CD4-positive, alpha-beta memory T cell (primary cell): ENCODE measurements around the gene LEMD3. TPM values are rescaled to one million over a fixed set of nuclear protein-coding genes. Genes with fewer than 3 reads are reported as not detected.

Experiments
- CTCF ChIA-PET: fragments of 350-600 bp; sonication (Branson Sonifier 250); formaldehyde crosslinking; loops from one replicate; lab custom pipeline; 2021; ENCODE audit warnings: inconsistent platforms; ENCODE audit not compliant: partially characterized antibody; lab: Charles Lee
- POLR2A ChIA-PET: fragments of 350-600 bp; sonication (Branson Sonifier 250); formaldehyde crosslinking; loops from one replicate; lab custom pipeline; 2021; ENCODE audit not compliant: partially characterized antibody; lab: Charles Lee
- DNase-seq, 5 donors: peaks; one replicate each; pipeline versions ENCODE4 v3.0.0 to v3.0.0-alpha.2; 2020 to 2022; ENCODE audit warnings: mixed read lengths in 1 of 5
- H3K27ac ChIP-seq: one replicate; pipeline ENCODE4 v1.7.0; 2013; ENCODE audit warnings: low read depth, low read length
- H3K27me3 ChIP-seq: 2 replicates; pipeline ENCODE4 v1.7.0; 2013; ENCODE audit warnings: mild to moderate bottlenecking, low read length, moderate library complexity; ENCODE audit not compliant: insufficient read depth
- H3K36me3 ChIP-seq: 2 replicates; pipeline ENCODE4 v1.7.0; 2013; ENCODE audit warnings: mild to moderate bottlenecking, low read length, moderate library complexity; ENCODE audit not compliant: insufficient read depth
- H3K4me1 ChIP-seq: 2 replicates; pipeline ENCODE4 v1.7.0; 2013; ENCODE audit warnings: mild to moderate bottlenecking, low read length, moderate library complexity; ENCODE audit not compliant: insufficient read depth
- H3K4me3 ChIP-seq, 2 donors: one replicate each; pipeline ENCODE4 v1.7.0; 2013; ENCODE audit warnings: low read length in 2 of 2, mild to moderate bottlenecking in 1 of 2
- H3K9me3 ChIP-seq, 2 donors: one replicate each; pipeline ENCODE4 v1.7.0; 2013; ENCODE audit warnings: low read length in 2 of 2, control low read depth in 1 of 2; ENCODE audit not compliant: control insufficient read depth in 1 of 2
- H3K27ac Mint-ChIP-seq, 7 donors: one replicate each; pipeline ENCODE4 v1.8.0; 2020 to 2021; ENCODE audit warnings: mixed read lengths in 7 of 7, mild to moderate bottlenecking in 6 of 7, inconsistent platforms in 3 of 7, moderate library complexity in 3 of 7
- H3K27me3 Mint-ChIP-seq, 2 donors: one replicate each; pipeline ENCODE4 v1.8.0; 2020 to 2021; ENCODE audit warnings: mixed read lengths in 2 of 2
- H3K36me3 Mint-ChIP-seq, 2 donors: one replicate each; pipeline ENCODE4 v1.8.0; 2020 to 2021; ENCODE audit warnings: mixed read lengths in 2 of 2, inconsistent platforms in 1 of 2, mild to moderate bottlenecking in 1 of 2
- H3K4me1 Mint-ChIP-seq, 4 donors: one replicate each; pipeline ENCODE4 v1.8.0; 2020 to 2021; ENCODE audit warnings: mixed read lengths in 4 of 4, mild to moderate bottlenecking in 1 of 4
- H3K4me3 Mint-ChIP-seq, 8 donors: one replicate each; pipeline ENCODE4 v1.8.0; 2020 to 2021; ENCODE audit warnings: mixed read lengths in 8 of 8, mild to moderate bottlenecking in 7 of 8, moderate library complexity in 6 of 8, inconsistent platforms in 3 of 8
- H3K9me3 Mint-ChIP-seq, 8 donors: one replicate each; pipeline ENCODE4 v1.8.0; 2020 to 2021; ENCODE audit warnings: mixed read lengths in 8 of 8, mild to moderate bottlenecking in 5 of 8, inconsistent platforms in 3 of 8, moderate library complexity in 1 of 8
- intact Hi-C: fragments of 100-400 bp; cut with micrococcal nuclease; formaldehyde crosslinking; loops from one replicate; pipeline ENCODE4 v1.15.1; 2023
- polyA plus RNA-seq, 2 donors: library from polyadenylated mRNA; unstranded; fragments of 300-500 nt; fragmentation: Illumina TruSeq; gene quantifications; one replicate each; pipeline ENCODE4 v1.2.3, GENCODE V29; 2021
- total RNA-seq, 2 experiments: library from RNA; stranded (reverse); gene quantifications; one replicate each; pipeline ENCODE4 v1.2.3, GENCODE V29; 2021

The LEMD3 gene
- total and polyA plus RNA-seq, 4 experiments from 2014 or later: 25.0 to 52.6 (median 37.8) TPM

DNA sequence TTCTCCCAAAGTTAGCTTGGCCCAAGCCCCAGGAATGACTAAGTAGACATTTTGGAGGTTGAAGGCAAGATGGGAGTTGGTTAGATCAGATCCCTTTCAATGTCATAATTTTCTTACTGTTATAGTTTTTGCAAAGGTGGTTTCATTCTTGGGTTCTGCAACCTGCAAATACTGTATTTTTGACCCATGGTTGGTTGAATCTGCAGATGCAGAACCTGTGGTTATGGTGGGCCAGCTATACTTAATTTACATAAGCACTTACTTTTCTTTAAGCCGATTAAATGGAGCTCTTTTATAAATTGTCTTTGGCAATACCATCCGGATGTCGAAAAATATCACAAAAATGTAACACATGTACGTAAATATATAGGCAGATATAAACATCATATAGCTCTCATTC lies 25.6 kb downstream of the LEMD3 start:
- Histone ChIP-seq H3K4me1 (peaks cover 28% of the 10 kb centered on the region), H3K9me3 (no peaks in the 10 kb centered on the region), H3K27ac (no peak overlapping the region), H3K4me3 (no peak overlapping the region), H3K27me3 (no peaks in the 10 kb centered on the region), H3K36me3 (no peaks in the 10 kb centered on the region)
- intact Hi-C loops: no loop called here
- Mint-ChIP-seq H3K4me1 (peaks cover 30 to 61% (median 42%) of the 10 kb centered on the region in 4 donors), H3K9me3 (peaks cover 0 to 28% (median 12%) of the 10 kb centered on the region in 8 donors), H3K36me3 (peaks cover 39 to 54% of the 10 kb centered on the region in 2 donors), H3K27me3 (no peaks in the 10 kb centered on the region), H3K27ac (no peak overlapping the region), H3K4me3 (no peak overlapping the region)
- CTCF ChIA-PET: interaction anchor here (1.3 kb wide), 1 partner anchor 41 kb away, joined by 3 read pairs; no protein-coding TSS in a partner anchor
- POLR2A ChIA-PET: interaction anchor here (0.8 kb wide), 1 partner anchor 14 kb away, joined by 3 read pairs; no protein-coding TSS in a partner anchor
- no peak for DNase-seq

DNA sequence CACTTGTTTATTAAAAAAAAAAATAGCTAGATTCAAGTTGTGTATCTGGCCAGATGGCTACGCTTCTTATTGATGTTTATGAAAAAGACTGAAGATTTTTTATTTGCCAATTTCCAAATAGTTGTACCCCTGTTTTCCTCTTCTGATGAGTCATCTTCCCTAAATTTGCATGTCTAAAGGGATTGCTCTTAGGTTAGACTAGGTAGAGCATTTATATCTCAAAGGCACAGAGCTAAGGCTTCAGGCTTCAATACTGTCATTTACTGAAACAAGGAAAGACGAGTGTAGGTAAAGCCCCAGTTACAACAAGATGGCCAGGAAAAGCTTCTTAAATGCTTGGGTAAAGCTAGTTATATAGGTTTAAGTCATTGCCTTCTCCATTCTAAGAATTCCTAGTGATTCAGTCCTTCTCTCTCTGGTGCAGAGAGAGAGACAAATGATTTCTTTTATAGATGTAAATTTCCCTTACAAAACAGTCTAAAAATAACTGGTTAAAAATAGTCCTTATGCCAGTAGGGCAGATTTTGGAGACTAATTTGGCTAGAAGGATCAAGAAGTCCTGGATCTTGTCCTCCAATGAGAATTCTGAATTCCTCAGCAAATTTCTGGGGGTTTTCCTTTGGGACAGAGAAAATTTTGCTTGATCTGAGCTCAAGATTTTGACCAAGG lies 26.1 kb downstream of the LEMD3 start:
- Histone ChIP-seq H3K27me3 (no peaks in the 10 kb centered on the region), H3K9me3 (no peaks in the 10 kb centered on the region), H3K36me3 (no peaks in the 10 kb centered on the region), H3K4me1 (peaks cover 28% of the 10 kb centered on the region), H3K27ac (no peak overlapping the region), H3K4me3 (no peak overlapping the region)
- H3K27ac Mint-ChIP-seq: peak overlapping the region in 1 of 7 donors; percentile 48
- no peak overlapping the region for H3K4me3 Mint-ChIP-seq
- no peaks in the 10 kb centered on the region for H3K27me3 Mint-ChIP-seq
- peaks cover 31 to 61% (median 42%) of the 10 kb centered on the region in 4 donors for H3K4me1 Mint-ChIP-seq
- DNase-seq: no peak
- CTCF ChIA-PET: interaction anchor here (0.7 to 1.3 kb wide), 4 partner anchors 13 to 40 kb away, joined by 3 read pairs; no protein-coding TSS in a partner anchor
- peaks cover 40 to 56% of the 10 kb centered on the region in 2 donors for H3K36me3 Mint-ChIP-seq
- POLR2A ChIA-PET: no interaction called here
- intact Hi-C loops: no loop called here
- peaks cover 0 to 28% (median 12%) of the 10 kb centered on the region in 8 donors for H3K9me3 Mint-ChIP-seq

DNA sequence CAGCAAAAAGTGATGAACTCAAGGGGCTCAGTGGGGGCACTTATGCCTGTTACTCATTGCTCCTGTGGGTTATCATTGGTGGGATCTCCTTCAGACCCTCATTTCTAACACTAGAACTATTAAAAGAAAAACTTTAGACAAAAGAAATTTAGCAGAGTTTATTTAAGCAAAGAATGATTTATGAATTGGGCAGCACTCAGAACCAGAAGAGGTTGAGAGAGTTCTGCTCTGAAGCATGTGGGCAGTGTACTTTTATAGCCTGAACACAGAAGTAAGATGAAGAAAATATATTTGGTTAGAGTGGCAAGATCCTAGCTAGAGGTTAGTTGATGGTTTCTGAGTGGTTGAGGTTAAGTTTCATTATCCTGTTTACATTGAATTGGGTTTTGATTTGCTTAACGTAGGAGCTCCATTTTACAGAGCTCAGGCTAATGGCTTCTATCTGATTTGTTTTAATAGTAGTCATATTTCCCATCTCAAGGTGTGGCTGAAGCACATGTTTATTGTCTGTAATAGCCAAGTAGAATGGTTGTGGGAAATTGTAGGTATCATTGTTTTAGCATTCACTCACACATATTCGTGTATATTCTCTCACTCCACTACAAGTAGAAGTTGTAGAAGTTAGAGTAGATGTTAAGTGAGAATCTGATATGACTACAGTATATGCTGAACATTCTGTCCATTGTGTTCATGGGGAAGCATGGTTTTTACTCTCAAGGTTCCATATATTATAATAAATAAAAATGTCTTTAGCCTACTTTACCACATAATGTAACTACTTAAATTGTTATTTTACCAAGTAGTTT lies 27.6 kb downstream of the LEMD3 start:
- H3K9me3 Mint-ChIP-seq: peaks cover 0 to 28% (median 12%) of the 10 kb centered on the region in 8 donors
- no peak overlapping the region for H3K27ac ChIP-seq
- peaks cover 28% of the 10 kb centered on the region for H3K4me1 ChIP-seq
- no peak overlapping the region for H3K4me3 ChIP-seq
- intact Hi-C loops: no loop called here
- H3K27me3 ChIP-seq: no peaks in the 10 kb centered on the region
- peaks cover 39 to 72% (median 50%) of the 10 kb centered on the region in 4 donors for H3K4me1 Mint-ChIP-seq
- H3K27ac Mint-ChIP-seq: peak overlapping the region in 3 of 7 donors; percentile 5 to 32 (median 20)
- POLR2A ChIA-PET: no interaction called here
- H3K9me3 ChIP-seq: no peaks in the 10 kb centered on the region
- H3K4me3 Mint-ChIP-seq: peak overlapping the region in 4 of 8 donors; percentile 5 to 28 (median 10)
- DNase-seq: no peak
- H3K27me3 Mint-ChIP-seq: no peaks in the 10 kb centered on the region
- H3K36me3 Mint-ChIP-seq: peaks cover 40 to 54% of the 10 kb centered on the region in 2 donors
- H3K36me3 ChIP-seq: no peaks in the 10 kb centered on the region
- CTCF ChIA-PET: interaction anchor here (1.1 kb wide), 2 partner anchors 11 to 41 kb away, joined by 3 read pairs; no protein-coding TSS in a partner anchor

- Histone ChIP-seq H3K27me3 (no peaks in the 10 kb centered on the region), H3K9me3 (no peaks in the 10 kb centered on the region), H3K36me3 (no peaks in the 10 kb centered on the region), H3K4me3 (no peak overlapping the region), H3K27ac (no peak overlapping the region), H3K4me1 (peaks cover 14% of the 10 kb centered on the region)
- peaks cover 47 to 68% (median 53%) of the 10 kb centered on the region in 4 donors for H3K4me1 Mint-ChIP-seq
- intact Hi-C loops: no loop called here
- H3K4me3 Mint-ChIP-seq: no peak overlapping the region
- no peaks in the 10 kb centered on the region for H3K27me3 Mint-ChIP-seq
- peaks cover 0 to 23% (median 12%) of the 10 kb centered on the region in 8 donors for H3K9me3 Mint-ChIP-seq
- CTCF ChIA-PET: no interaction called here
- POLR2A ChIA-PET: no interaction called here
- peaks cover 34 to 46% of the 10 kb centered on the region in 2 donors for H3K36me3 Mint-ChIP-seq
- no peak for DNase-seq
- H3K27ac Mint-ChIP-seq: no peak overlapping the region
Observed at GRCh38 chr12:65199604-65200003, 30.2 kb downstream of the LEMD3 start.

DNA sequence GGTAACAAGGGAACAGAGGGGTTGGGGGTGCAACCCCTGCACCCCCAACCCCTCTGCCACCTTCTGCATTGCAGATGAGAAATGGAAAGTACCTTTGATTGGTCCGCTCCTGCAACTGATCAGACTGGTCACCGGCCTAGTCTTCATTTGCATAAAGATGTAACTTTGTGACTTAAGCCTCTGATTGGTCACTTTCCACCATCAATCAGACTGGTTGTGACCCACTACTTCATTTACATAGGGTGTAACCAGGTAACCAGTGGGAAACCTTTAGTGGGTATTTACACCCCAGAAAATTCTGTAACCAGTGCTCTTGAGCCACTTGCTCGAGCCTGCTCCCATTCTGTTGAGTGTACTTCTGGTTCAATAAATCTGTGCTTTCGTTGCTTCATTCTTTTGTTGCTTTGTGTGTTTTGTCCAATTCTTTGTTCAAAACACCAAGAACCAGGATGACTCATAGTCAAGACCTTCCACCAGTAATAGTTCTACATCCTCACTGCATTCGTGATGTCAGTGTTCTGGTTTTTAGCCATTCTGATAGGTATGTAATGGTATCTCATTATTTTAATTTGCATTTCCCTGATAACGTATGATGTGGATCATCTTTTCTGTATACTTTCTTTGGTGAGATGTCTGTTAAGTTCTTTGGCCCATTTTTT lies 30.8 kb downstream of the LEMD3 start:
- Histone ChIP-seq H3K36me3 (no peaks in the 10 kb centered on the region), H3K27me3 (no peaks in the 10 kb centered on the region), H3K4me3 (no peak overlapping the region), H3K9me3 (no peaks in the 10 kb centered on the region), H3K27ac (no peak overlapping the region), H3K4me1 (peaks cover 14% of the 10 kb centered on the region)
- ChIA-PET CTCF (no interaction called here), POLR2A (no interaction called here)
- Mint-ChIP-seq H3K4me3 (peak overlapping the region in 2 of 8 donors; percentile 5 to 16), H3K27me3 (no peaks in the 10 kb centered on the region), H3K36me3 (peaks cover 31 to 47% of the 10 kb centered on the region in 2 donors), H3K4me1 (peaks cover 51 to 73% (median 58%) of the 10 kb centered on the region in 4 donors), H3K9me3 (peaks cover 0 to 20% (median 11%) of the 10 kb centered on the region in 8 donors), H3K27ac (peak overlapping the region in 2 of 7 donors; percentile 42 to 78)
- DNase-seq: no peak
- intact Hi-C loops: no loop called here

- Mint-ChIP-seq H3K4me1 (peaks cover 53 to 74% (median 64%) of the 10 kb centered on the region in 4 donors), H3K4me3 (peak overlapping the region in 1 of 8 donors; percentile 43), H3K36me3 (peaks cover 22% of the 10 kb centered on the region in 2 donors), H3K27me3 (no peaks in the 10 kb centered on the region), H3K9me3 (peaks cover 0 to 7% (median 0%) of the 10 kb centered on the region in 8 donors), H3K27ac (no peak overlapping the region)
- no peaks in the 10 kb centered on the region for H3K9me3 ChIP-seq
- peaks cover 19% of the 10 kb centered on the region for H3K4me1 ChIP-seq
- no peak overlapping the region for H3K4me3 ChIP-seq
- ChIA-PET POLR2A (no interaction called here), CTCF (no interaction called here)
- H3K27ac ChIP-seq: no peak overlapping the region
- DNase-seq: no peak
- H3K27me3 ChIP-seq: no peaks in the 10 kb centered on the region
- intact Hi-C loops: no loop called here
- no peaks in the 10 kb centered on the region for H3K36me3 ChIP-seq
Observed at GRCh38 chr12:65203376-65203775, 34.0 kb downstream of the LEMD3 start.
